ENCODE measurements around the gene CNKSR3.

Gene CNKSR3

GRCh38 chr6:154504865-154505449 lies 5.5 kb downstream of the CNKSR3 start:
- DNase-seq (ENCODE audit: extremely low read depth, insufficient read length) = no peak
- Histone ChIP-seq H3K36me3 (ENCODE audit: control insufficient read depth, insufficient read depth, low read length) (no peaks in the 10 kb centered on the region), H3K4me3 (replicated peaks; ENCODE audit: low read depth, low read length) (no peak overlapping the region), H3K27me3 (replicated peaks; ENCODE audit: control insufficient read depth, insufficient read depth, low read length) (peaks cover 1% of the 10 kb centered on the region; the same call in 1 of the 2 replicates)
- TF ChIP-seq, protein P1, sequence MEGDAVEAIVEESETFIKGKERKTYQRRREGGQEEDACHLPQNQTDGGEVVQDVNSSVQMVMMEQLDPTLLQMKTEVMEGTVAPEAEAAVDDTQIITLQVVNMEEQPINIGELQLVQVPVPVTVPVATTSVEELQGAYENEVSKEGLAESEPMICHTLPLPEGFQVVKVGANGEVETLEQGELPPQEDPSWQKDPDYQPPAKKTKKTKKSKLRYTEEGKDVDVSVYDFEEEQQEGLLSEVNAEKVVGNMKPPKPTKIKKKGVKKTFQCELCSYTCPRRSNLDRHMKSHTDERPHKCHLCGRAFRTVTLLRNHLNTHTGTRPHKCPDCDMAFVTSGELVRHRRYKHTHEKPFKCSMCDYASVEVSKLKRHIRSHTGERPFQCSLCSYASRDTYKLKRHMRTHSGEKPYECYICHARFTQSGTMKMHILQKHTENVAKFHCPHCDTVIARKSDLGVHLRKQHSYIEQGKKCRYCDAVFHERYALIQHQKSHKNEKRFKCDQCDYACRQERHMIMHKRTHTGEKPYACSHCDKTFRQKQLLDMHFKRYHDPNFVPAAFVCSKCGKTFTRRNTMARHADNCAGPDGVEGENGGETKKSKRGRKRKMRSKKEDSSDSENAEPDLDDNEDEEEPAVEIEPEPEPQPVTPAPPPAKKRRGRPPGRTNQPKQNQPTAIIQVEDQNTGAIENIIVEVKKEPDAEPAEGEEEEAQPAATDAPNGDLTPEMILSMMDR (IDR thresholded peaks at IDR 0.05; ENCODE audit: insufficient read depth, low read length, poor library complexity, severe bottlenecking) = no peak

GRCh38 chr6:154504102-154504501 lies 6.4 kb downstream of the CNKSR3 start:
- no peak for DNase-seq (ENCODE audit: extremely low read depth, insufficient read length)
- H3K27me3 ChIP-seq (replicated peaks; ENCODE audit: control insufficient read depth, insufficient read depth, low read length) = no peaks in the 10 kb centered on the region
- H3K36me3 ChIP-seq (ENCODE audit: control insufficient read depth, insufficient read depth, low read length) = no peaks in the 10 kb centered on the region
- TF ChIP-seq, protein P1 (IDR thresholded peaks at IDR 0.05; ENCODE audit: insufficient read depth, low read length, poor library complexity, severe bottlenecking) = no peak
- no peak overlapping the region for H3K4me3 ChIP-seq (replicated peaks; ENCODE audit: low read depth, low read length)

DNA sequence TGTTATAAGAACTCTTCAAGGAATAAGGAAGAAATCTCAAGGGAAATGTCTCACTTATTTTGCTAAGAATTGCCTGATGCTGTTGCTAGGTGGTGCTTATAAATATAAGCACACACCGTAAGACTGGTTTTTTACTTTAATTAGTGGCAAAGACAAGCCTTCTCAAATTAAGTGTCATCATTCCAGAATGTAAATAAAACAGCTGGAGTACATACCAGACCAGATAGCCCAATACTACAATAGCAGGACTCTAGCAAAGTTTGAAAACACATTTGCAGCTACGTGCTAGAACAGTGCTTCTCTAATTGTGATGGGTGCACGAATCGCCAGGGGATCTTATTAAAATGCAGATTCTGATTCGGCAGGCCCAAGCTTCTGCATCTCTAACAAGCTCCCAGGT lies 6.8 kb downstream of the CNKSR3 start:
- no peaks in the 10 kb centered on the region for H3K36me3 ChIP-seq (ENCODE audit: control insufficient read depth, insufficient read depth, low read length)
- no peaks in the 10 kb centered on the region for H3K27me3 ChIP-seq (replicated peaks; ENCODE audit: control insufficient read depth, insufficient read depth, low read length)
- DNase-seq (ENCODE audit: extremely low read depth, insufficient read length) = no peak
- H3K4me3 ChIP-seq (replicated peaks; ENCODE audit: low read depth, low read length) = no peak overlapping the region
- TF ChIP-seq, protein P1 (IDR thresholded peaks at IDR 0.05; ENCODE audit: insufficient read depth, low read length, poor library complexity, severe bottlenecking) = no peak

DNA sequence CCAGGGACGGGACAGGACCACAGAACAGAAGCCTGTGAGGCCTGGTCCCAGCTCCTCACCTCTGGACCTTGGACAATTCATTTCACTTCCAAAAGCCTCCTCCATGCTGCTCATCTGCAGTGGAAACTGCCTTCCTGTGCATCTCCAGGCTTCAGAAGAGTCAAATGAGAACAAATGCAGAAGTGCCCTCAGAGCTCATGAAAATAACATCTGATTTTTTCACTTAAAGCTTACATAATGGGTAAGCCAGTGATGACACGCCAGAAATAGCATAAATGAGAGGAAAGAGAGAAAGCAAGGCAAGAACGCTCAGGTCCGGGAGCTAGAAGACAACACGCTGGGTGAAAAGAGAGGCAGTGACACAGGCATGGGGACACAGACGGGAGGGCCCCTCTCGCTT lies 7.9 kb downstream of the CNKSR3 start:
- no peak for DNase-seq (ENCODE audit: extremely low read depth, insufficient read length)
- Histone ChIP-seq H3K4me3 (replicated peaks; ENCODE audit: low read depth, low read length) (no peak overlapping the region), H3K36me3 (ENCODE audit: control insufficient read depth, insufficient read depth, low read length) (no peaks in the 10 kb centered on the region), H3K27me3 (replicated peaks; ENCODE audit: control insufficient read depth, insufficient read depth, low read length) (no peaks in the 10 kb centered on the region)
- TF ChIP-seq, protein P1 (IDR thresholded peaks at IDR 0.05; ENCODE audit: insufficient read depth, low read length, poor library complexity, severe bottlenecking) = no peak

- H3K36me3 ChIP-seq (ENCODE audit: control insufficient read depth, insufficient read depth, low read length) = no peaks in the 10 kb centered on the region
- no peak overlapping the region for H3K4me3 ChIP-seq (replicated peaks; ENCODE audit: low read depth, low read length)
- TF ChIP-seq, protein P1 (IDR thresholded peaks at IDR 0.05; ENCODE audit: insufficient read depth, low read length, poor library complexity, severe bottlenecking) = no peak
- H3K27me3 ChIP-seq (replicated peaks; ENCODE audit: control insufficient read depth, insufficient read depth, low read length) = no peaks in the 10 kb centered on the region
- DNase-seq (ENCODE audit: extremely low read depth, insufficient read length) = no peak
These were observed 9.0 kb downstream of the CNKSR3 start for GRCh38 chr6:154501578-154501868.
